HUES64 (cell line): ENCODE measurements around the gene TM9SF4.
"Not testable (repeated sequence)": the region's sequence is repeated elsewhere in the genome, so short reads cannot be mapped to it uniquely, and the experiment has no call there.

ENCODE experiments used
- H3K27ac ChIP-seq: 2 replicates; pipeline ENCODE4 v1.7.0; 2013; ENCODE audit warnings: low read depth, low read length, inconsistent platforms
- H3K27me3 ChIP-seq: 2 replicates; pipeline ENCODE4 v1.6.1; 2013; ENCODE audit warnings: mild to moderate bottlenecking, low read length; ENCODE audit not compliant: insufficient read depth
- H3K36me3 ChIP-seq: 2 replicates; pipeline ENCODE4 v1.6.1; 2013; ENCODE audit warnings: mild to moderate bottlenecking, low read length; ENCODE audit not compliant: insufficient read depth
- H3K4me1 ChIP-seq: 2 replicates; pipeline ENCODE4 v1.6.1; 2013; ENCODE audit warnings: mild to moderate bottlenecking, low read length, moderate library complexity; ENCODE audit not compliant: insufficient read depth
- H3K4me3 ChIP-seq: 2 replicates; pipeline ENCODE4 v1.5.1; 2013; ENCODE audit warnings: mild to moderate bottlenecking, low read length, moderate library complexity
- H3K9ac ChIP-seq: 2 replicates; pipeline ENCODE4 v1.6.1; 2013; ENCODE audit warnings: mild to moderate bottlenecking, low read depth, low read length
- H3K9me3 ChIP-seq: 2 replicates; pipeline ENCODE4 v1.6.1; 2013; ENCODE audit warnings: low read depth, low read length; ENCODE audit not compliant: insufficient read depth
- WGBS: fragments of 150-250, 120-280 bp; methylation state at CpG from one replicate; pipeline ENCODE4 v1.1.7; 2013; ENCODE audit warnings: missing lambda C conversion rate; 5-methylcytosine and 5-hydroxymethylcytosine counted together

Gene TM9SF4

GRCh38 chr20:32177696-32178095 lies 68.2 kb downstream of the TM9SF4 start:
- H3K27ac ChIP-seq, H3K9ac ChIP-seq, H3K4me3 ChIP-seq, H3K4me1 ChIP-seq, H3K9me3 ChIP-seq, H3K27me3 ChIP-seq, H3K36me3 ChIP-seq: not testable (repeated sequence)
- WGBS: 94% methylated on average over 7 of the region's 7 CpGs

GRCh38 chr20:32179515-32179914 lies 70.0 kb downstream of the TM9SF4 start:
- H3K27me3 ChIP-seq: no peaks in the 10 kb centered on the region
- no peak overlapping the region for H3K27ac ChIP-seq
- H3K4me3 ChIP-seq: no peak overlapping the region

GRCh38 chr20:32179934-32180333 lies 70.4 kb downstream of the TM9SF4 start:
- Histone ChIP-seq H3K4me1 (no peaks in the 10 kb centered on the region), H3K27me3 (no peaks in the 10 kb centered on the region), H3K9me3 (no peaks in the 10 kb centered on the region), H3K9ac (no peak overlapping the region), H3K4me3 (no peak overlapping the region), H3K36me3 (no peaks in the 10 kb centered on the region), H3K27ac (no peak overlapping the region)
- WGBS: 95% methylated on average over 4 of the region's 4 CpGs

More at GRCh38 chr20:32179515-32179914, 70.0 kb downstream of the TM9SF4 start:
- no peak overlapping the region for H3K9ac ChIP-seq
- H3K9me3 ChIP-seq: no peaks in the 10 kb centered on the region
- H3K36me3 ChIP-seq: no peaks in the 10 kb centered on the region
- no peaks in the 10 kb centered on the region for H3K4me1 ChIP-seq
- 96% methylated on average over 2 of the region's 2 CpGs for WGBS

- Histone ChIP-seq H3K36me3 (no peaks in the 10 kb centered on the region), H3K27ac (no peak overlapping the region), H3K4me1 (no peaks in the 10 kb centered on the region), H3K27me3 (no peaks in the 10 kb centered on the region), H3K9ac (no peak overlapping the region), H3K9me3 (no peaks in the 10 kb centered on the region), H3K4me3 (no peak overlapping the region)
- WGBS: 98% methylated on average over 2 of the region's 2 CpGs
Measured at GRCh38 chr20:32181606-32182005, 72.1 kb downstream of the TM9SF4 start.

- Histone ChIP-seq H3K4me3 (no peak overlapping the region), H3K27me3 (no peaks in the 10 kb centered on the region), H3K4me1 (0 out of 2 replicates have a peak, but pooled peaks cover 2% of the 10 kb centered on the region), H3K36me3 (no peaks in the 10 kb centered on the region), H3K27ac (no peak overlapping the region), H3K9me3 (no peaks in the 10 kb centered on the region), H3K9ac (no peak overlapping the region)
- WGBS: 90% methylated on average over 4 of the region's 4 CpGs
Measured at GRCh38 chr20:32183947-32184635, 74.6 kb downstream of the TM9SF4 start.

GRCh38 chr20:32184961-32185603 lies 75.6 kb downstream of the TM9SF4 start:
- Histone ChIP-seq H3K9me3 (no peaks in the 10 kb centered on the region), H3K36me3 (no peaks in the 10 kb centered on the region)

GRCh38 chr20:32186506-32186905 lies 77.0 kb downstream of the TM9SF4 start:
- Histone ChIP-seq H3K4me3 (no peak overlapping the region), H3K9me3 (no peaks in the 10 kb centered on the region), H3K27me3 (no peaks in the 10 kb centered on the region), H3K9ac (no peak overlapping the region), H3K27ac (no peak overlapping the region), H3K36me3 (0 out of 2 replicates have a peak, but pooled peaks cover 1% of the 10 kb centered on the region), H3K4me1 (peaks cover 16% of the 10 kb centered on the region)
- 94% methylated on average over 1 of the region's 1 CpG for WGBS

More at GRCh38 chr20:32184961-32185603, 75.6 kb downstream of the TM9SF4 start:
- Histone ChIP-seq H3K27me3 (no peaks in the 10 kb centered on the region), H3K27ac (no peak overlapping the region), H3K4me3 (no peak overlapping the region), H3K4me1 (0 out of 2 replicates have a peak, but pooled peaks cover 7% of the 10 kb centered on the region), H3K9ac (no peak overlapping the region)
- 87% methylated on average over 10 of the region's 10 CpGs for WGBS

- WGBS: 95% methylated on average over 17 of the region's 17 CpGs
- no peak overlapping the region for H3K9ac ChIP-seq
Measured at GRCh38 chr20:32188376-32189122, 79.0 kb downstream of the TM9SF4 start.

GRCh38 chr20:32189123-32189410 lies 79.6 kb downstream of the TM9SF4 start:
- H3K27me3 ChIP-seq: no peaks in the 10 kb centered on the region
- peaks cover 16% of the 10 kb centered on the region for H3K4me1 ChIP-seq
- peak overlapping the region; percentile 88; the same call in 1 of the 2 replicates for H3K9ac ChIP-seq
- WGBS: 92% methylated on average over 9 of the region's 9 CpGs
- no peaks in the 10 kb centered on the region for H3K9me3 ChIP-seq
- H3K36me3 ChIP-seq: peaks cover 18% of the 10 kb centered on the region
- no peak overlapping the region for H3K27ac ChIP-seq
- peak overlapping the region; percentile 63 for H3K4me3 ChIP-seq

More at GRCh38 chr20:32188376-32189122, 79.0 kb downstream of the TM9SF4 start:
- H3K27me3 ChIP-seq: no peaks in the 10 kb centered on the region
- no peak overlapping the region for H3K27ac ChIP-seq
- H3K4me3 ChIP-seq: no peak overlapping the region
- H3K9me3 ChIP-seq: no peaks in the 10 kb centered on the region
- H3K4me1 ChIP-seq: peaks cover 16% of the 10 kb centered on the region
- H3K36me3 ChIP-seq: peaks cover 14% of the 10 kb centered on the region

GRCh38 chr20:32189691-32190615 lies 80.4 kb downstream of the TM9SF4 start:
- 7% methylated on average over 88 of the region's 88 CpGs for WGBS
- peak overlapping the region; percentile 63 for H3K4me3 ChIP-seq

More at GRCh38 chr20:32189691-32190615, 80.4 kb downstream of the TM9SF4 start:
- Histone ChIP-seq H3K9ac (peak overlapping the region; percentile 88), H3K4me1 (peaks cover 16% of the 10 kb centered on the region), H3K36me3 (peaks cover 27% of the 10 kb centered on the region), H3K27me3 (no peaks in the 10 kb centered on the region), H3K27ac (peak overlapping the region; percentile 34; the same call in 1 of the 2 replicates), H3K9me3 (no peaks in the 10 kb centered on the region)
